Ramos (cell line): ENCODE results near the gene LPCAT4.

ENCODE experiments used
- in situ Hi-C: fragments of 300-500 bp; cut with MboI; formaldehyde crosslinking; loops from one replicate; pipeline ENCODE4 v1.14.3; 2022; ENCODE audit warnings: low sequenced_read_pairs; ENCODE audit not compliant: unreplicated experiment

LPCAT4 gene

DNA sequence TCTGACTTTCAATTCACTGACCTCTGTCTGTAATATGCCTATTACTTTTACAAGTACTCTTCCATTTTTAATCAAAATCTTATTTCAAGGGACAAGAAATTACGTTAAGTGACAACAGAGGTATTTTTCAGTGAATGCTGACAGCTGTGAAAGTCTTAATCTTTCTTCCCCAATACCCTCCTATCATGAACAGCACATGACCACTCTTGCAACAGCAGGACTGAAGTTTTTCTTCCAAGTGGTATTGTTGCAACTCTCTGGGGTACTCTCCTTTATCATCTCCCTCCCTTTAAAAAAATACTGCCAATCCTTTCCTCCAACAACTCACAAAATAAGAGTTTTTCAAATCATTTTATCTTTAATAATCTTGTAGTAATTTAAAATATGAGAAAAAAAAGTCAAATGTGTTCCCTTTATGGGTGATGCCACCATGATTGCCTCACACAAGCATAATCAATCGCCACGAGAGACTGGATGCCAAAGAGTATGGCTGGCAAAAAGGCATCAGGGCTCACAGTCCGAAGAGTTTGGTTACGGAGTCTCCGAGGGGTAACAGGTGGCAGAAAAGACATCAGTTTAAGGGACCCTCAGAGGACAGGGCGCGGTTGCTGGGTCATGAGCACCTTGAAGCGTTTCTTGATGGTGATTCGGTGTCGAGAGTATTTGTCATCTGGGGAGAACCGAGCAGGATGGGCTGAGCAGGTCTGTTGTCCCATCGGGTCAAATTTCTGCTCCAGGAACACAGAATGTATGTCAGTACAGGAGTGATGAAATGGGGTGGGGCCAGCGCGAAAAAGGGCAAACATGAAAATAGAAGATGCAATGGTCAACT is 25.4 kb downstream of the LPCAT4 start:
- in situ Hi-C loops, result no loop called here

DNA sequence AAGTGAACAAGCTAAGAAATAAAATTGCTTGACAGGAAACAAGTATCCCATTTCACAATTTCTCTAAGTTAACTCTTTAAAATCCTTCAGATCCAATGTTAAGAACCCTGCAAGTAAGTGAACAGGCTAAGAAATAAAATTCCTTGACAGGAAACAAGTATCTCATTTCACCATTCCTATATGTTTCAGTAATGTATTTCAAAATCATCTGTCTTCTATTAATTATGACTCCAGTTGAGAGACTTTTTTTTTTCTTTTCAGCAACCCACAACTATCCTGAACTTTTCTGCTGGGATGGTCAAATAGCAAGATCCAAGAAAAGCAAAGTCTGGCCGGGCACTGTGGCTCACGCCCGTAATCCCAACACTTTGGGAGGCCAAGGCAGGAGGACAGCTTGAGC is 27.1 kb downstream of the LPCAT4 start:
- in situ Hi-C loops, result no loop called here

- in situ Hi-C loops, result no loop called here
Observed at GRCh38 chr15:34338347-34338746, 28.6 kb downstream of the LPCAT4 start.

- in situ Hi-C loops, result no loop called here
Observed at GRCh38 chr15:34337557-34338306, 29.3 kb downstream of the LPCAT4 start, which contains the start of gene SLC12A6. Gene SLC12A6 (minus strand): TSS chr15:34337781. CDS start chr15:34336680, 1,101 bp downstream.

GRCh38 chr15:34336991-34337556 is 29.9 kb downstream of the LPCAT4 start:
- in situ Hi-C loops, result no loop called here

GRCh38 chr15:34336231-34336990 is 30.6 kb downstream of the LPCAT4 start:
- in situ Hi-C loops, result no loop called here

GRCh38 chr15:34335176-34336032 is 31.6 kb downstream of the LPCAT4 start:
- in situ Hi-C loops, result no loop called here

- in situ Hi-C loops, result no loop called here
Observed at GRCh38 chr15:34334672-34335071, 32.3 kb downstream of the LPCAT4 start.

- in situ Hi-C loops, result no loop called here
Observed at GRCh38 chr15:34332553-34333120, 34.4 kb downstream of the LPCAT4 start.

- in situ Hi-C loops, result no loop called here
Observed at GRCh38 chr15:34331809-34332208, 35.2 kb downstream of the LPCAT4 start.

GRCh38 chr15:34330279-34330678 is 36.7 kb downstream of the LPCAT4 start:
- in situ Hi-C loops, result no loop called here

DNA sequence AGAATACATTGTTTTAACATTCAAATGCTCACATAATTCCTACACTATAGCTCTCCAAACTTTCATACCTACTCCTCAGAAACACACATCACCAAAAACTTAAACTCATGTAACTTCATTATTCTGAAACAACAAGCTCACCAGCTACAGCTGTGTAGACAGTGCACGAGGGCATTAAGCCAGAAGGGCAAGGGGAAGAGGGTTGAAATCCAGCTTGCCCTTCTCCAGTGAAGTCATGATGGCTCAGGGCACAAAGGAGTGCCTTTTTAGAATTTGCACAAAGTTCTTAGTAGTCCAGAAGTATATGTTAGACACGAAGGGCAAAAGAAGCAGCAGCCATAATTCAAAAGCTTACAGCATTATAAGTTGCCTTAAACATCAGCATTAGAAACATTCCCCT is 38.0 kb downstream of the LPCAT4 start:
- in situ Hi-C loops, result no loop called here

- in situ Hi-C loops, result no loop called here
Observed at GRCh38 chr15:34327906-34328305, 39.1 kb downstream of the LPCAT4 start.

DNA sequence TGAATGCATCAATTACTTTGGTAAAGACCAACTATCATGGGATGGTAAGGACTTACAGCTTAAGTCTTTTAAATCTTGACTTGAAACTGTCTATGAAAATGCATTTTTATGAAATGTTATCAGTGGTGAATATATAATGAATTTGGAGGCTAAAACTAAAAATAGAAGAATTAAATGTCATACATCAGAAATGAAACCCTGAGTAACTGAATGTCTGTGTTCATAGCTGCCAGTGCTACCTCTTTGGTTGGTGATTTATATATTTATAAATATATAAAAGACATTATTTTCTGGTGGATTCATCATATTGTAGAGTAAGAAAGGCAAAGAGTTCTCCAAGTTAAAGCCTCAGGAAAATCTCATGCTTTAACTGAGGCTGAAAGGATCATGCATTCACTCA is 41.6 kb downstream of the LPCAT4 start:
- in situ Hi-C loops, result no loop called here

GRCh38 chr15:34324933-34325332 is 42.1 kb downstream of the LPCAT4 start:
- in situ Hi-C loops, result no loop called here

DNA sequence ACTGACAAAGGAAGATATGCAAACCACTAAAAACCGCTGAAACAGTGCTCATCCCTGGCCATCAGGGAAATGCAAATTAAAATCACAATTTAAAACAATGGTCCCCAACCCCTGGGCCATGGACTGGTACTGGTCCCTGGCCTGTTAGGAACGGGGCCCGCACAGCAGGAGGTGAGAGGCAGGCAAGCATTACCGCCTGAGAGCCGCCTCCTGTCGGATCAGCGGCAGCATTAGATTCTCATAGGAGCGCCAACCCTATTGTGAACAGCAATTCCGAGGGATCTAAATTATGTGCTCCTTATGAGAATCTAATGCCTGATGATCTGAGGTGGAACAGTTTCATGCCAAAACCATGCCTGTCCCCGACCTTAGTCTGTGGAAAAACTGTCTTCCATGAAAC is 43.8 kb downstream of the LPCAT4 start:
- in situ Hi-C loops, result no loop called here

- in situ Hi-C loops, result no loop called here
Observed at GRCh38 chr15:34318277-34319079, 48.5 kb downstream of the LPCAT4 start.
